SK-N-MC (cell line): Measurements from ENCODE around the gene MAD2L1.

Experiments
- DNase-seq: peaks from one replicate; pipeline ENCODE4 v3.0.0-alpha.2; 2011; ENCODE audit warnings: low read depth, low spot score
- H3K27ac ChIP-seq: fragments of 200-600 bp; sonication (generic); 2 replicates; pipeline ENCODE4 v1.5.1; 2016; ENCODE audit warnings: mixed run types
- H3K36me3 ChIP-seq: fragments of 200-600 bp; sonication (generic); 2 replicates; pipeline ENCODE4 v1.6.1; 2017; ENCODE audit warnings: antibody characterized with exemption, low read length, mixed read lengths; ENCODE audit not compliant: insufficient read depth
- H3K4me3 ChIP-seq: fragments of 200-600 bp; sonication (generic); 2 replicates; pipeline ENCODE4 v1.5.1; 2016
- H3K9ac ChIP-seq: fragments of 200-600 bp; sonication (generic); 2 replicates; pipeline ENCODE4 v1.8.0; 2017; ENCODE audit warnings: mixed run types, mixed read lengths; ENCODE audit not compliant: insufficient read length
- H3K9me3 ChIP-seq: fragments of 200-600 bp; sonication (generic); 2 replicates; pipeline ENCODE4 v1.6.1; 2017; ENCODE audit warnings: low read depth, mild to moderate bottlenecking, antibody characterized with exemption, low read length, moderate library complexity, mixed read lengths
- EZH2 ChIP-seq: fragments of 200-600 bp; sonication (generic); IDR thresholded peaks from one replicate; pipeline ENCODE4 v1.6.1; 2017; ENCODE audit warnings: antibody characterized with exemption
- FOXP2 ChIP-seq: optimal IDR thresholded peaks from 2 replicates; pipeline ENCODE3; 2011; ENCODE audit warnings: mild to moderate bottlenecking, moderate library complexity; ENCODE audit not compliant: insufficient read depth; ENCODE audit errors: extremely low read length, control extremely low read depth
- POLR2AphosphoS5 ChIP-seq: IDR thresholded peaks from 2 replicates; pipeline ENCODE4 v1.6.1; 2012; ENCODE audit warnings: mild to moderate bottlenecking, low read depth, low read length, borderline replicate concordance

MAD2L1 gene

DNA sequence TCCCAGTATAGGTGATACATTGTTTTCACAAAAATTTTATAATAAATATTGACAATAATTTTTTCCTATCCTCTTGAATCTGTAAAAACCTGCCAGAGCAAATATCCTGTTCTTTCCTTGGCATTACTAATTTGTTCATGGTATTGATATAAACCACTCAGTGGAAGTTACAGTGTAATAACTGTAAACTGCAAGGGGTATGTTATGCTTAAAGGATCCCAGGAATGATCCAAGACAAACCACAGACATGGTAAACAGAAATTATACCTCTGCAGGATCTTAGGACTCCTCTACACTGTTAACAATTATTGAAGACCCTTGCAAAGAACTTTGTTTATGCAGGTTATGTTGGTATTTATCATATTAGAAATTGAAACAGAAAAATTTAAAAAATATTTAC lies 17.7 kb upstream of the MAD2L1 start:
- no peaks in the 10 kb centered on the region for H3K36me3 ChIP-seq
- TF ChIP-seq POLR2AphosphoS5, result no peak
- TF ChIP-seq EZH2, result no peak
- TF ChIP-seq FOXP2, result no peak
- no peak overlapping the region for H3K4me3 ChIP-seq
- no peak overlapping the region for H3K9ac ChIP-seq
- H3K9me3 ChIP-seq, result no peaks in the 10 kb centered on the region
- H3K27ac ChIP-seq, result no peak overlapping the region
- DNase-seq, result no peak

DNA sequence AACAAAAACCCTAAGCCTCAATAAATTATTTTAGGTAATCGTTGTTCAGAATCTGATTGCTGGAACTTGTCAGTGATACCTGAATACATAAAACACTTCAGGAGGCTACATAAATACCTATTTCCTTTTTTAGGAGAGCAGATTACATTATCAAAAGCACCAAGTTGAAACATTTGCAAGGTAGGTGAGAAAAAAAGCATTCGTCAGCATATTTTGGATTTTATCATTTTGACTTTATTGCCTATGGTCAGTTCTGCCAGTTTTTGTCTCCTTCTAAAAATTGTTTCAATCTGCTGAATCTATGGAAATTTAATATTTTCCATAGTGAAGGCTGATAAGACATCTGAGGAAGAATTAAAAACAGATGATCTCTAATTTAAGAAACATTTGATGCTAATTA lies 16.5 kb upstream of the MAD2L1 start:
- no peak for TF ChIP-seq EZH2
- no peak for TF ChIP-seq POLR2AphosphoS5
- no peak for TF ChIP-seq FOXP2
- Histone ChIP-seq H3K36me3 (no peaks in the 10 kb centered on the region), H3K9ac (no peak overlapping the region), H3K4me3 (no peak overlapping the region), H3K9me3 (no peaks in the 10 kb centered on the region), H3K27ac (no peak overlapping the region)
- DNase-seq, result no peak

DNA sequence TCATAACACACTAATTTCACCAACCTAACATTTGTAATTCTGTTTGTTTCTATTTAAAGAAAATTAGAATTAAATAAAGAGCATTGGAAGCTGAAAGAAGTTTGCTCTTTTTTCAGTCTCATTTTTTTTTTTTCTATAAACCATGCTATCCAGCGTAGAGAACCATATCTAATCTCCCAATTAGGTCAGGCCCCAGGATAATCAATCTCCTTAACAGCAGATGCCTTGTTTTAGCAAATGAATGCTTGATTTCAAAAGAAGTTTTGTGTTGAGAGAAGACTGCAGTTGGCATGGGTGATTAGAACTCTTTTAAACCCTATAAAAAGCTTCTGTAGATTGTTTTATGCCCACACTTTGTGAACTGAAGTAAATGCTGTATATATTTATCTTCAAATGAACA lies 15.6 kb upstream of the MAD2L1 start:
- no peak overlapping the region for H3K4me3 ChIP-seq

DNA sequence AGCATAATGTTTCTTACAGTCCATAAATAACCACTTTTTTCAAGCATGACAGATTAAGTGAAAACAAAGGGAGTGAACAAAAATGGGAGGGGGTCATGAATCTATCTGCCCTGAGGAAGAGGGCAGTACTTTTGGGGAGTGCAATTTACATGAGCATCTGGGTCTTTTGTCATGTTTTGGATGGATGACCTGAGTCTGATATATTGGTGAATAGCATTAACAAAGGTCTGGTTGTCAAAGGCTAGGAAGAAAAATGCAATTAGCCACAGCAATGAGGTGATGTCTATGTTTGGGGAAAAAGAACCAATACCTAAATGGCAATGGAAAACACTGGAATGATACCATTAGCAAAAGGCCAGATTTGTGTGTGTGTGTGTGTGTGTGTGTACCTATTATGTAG lies 15.1 kb upstream of the MAD2L1 start:
- Histone ChIP-seq H3K27ac (no peak overlapping the region), H3K9ac (no peak overlapping the region), H3K9me3 (no peaks in the 10 kb centered on the region), H3K4me3 (no peak overlapping the region), H3K36me3 (no peaks in the 10 kb centered on the region)
- DNase-seq, result no peak
- no peak for TF ChIP-seq EZH2
- TF ChIP-seq FOXP2, result no peak
- TF ChIP-seq POLR2AphosphoS5, result no peak

More for the DNA sequence above, 15.6 kb upstream of the MAD2L1 start:
- H3K36me3 ChIP-seq, result no peaks in the 10 kb centered on the region
- no peaks in the 10 kb centered on the region for H3K9me3 ChIP-seq
- DNase-seq, result no peak
- no peak overlapping the region for H3K9ac ChIP-seq
- TF ChIP-seq POLR2AphosphoS5, result no peak
- TF ChIP-seq FOXP2, result no peak
- TF ChIP-seq EZH2, result no peak
- H3K27ac ChIP-seq, result no peak overlapping the region

DNA sequence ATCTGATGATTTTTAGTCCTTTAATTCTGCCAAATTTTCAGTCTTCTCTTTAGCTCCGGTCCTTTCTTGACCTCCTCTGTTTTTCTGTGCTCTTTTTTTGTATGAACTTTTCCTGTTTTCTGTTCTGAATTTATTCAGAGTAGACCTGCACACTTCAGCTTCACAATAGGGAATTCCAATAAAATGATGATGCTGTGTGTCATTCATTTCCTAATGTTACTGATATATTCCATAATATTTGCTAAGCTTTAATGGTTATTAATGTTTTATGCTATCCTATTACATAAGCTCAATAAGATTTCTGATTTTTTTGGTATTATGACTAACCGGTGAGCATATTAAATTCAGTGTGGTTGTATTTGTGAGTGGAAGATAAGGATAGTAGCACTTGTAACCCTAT lies 13.9 kb upstream of the MAD2L1 start:
- Histone ChIP-seq H3K9me3 (no peaks in the 10 kb centered on the region), H3K27ac (no peak overlapping the region)

DNA sequence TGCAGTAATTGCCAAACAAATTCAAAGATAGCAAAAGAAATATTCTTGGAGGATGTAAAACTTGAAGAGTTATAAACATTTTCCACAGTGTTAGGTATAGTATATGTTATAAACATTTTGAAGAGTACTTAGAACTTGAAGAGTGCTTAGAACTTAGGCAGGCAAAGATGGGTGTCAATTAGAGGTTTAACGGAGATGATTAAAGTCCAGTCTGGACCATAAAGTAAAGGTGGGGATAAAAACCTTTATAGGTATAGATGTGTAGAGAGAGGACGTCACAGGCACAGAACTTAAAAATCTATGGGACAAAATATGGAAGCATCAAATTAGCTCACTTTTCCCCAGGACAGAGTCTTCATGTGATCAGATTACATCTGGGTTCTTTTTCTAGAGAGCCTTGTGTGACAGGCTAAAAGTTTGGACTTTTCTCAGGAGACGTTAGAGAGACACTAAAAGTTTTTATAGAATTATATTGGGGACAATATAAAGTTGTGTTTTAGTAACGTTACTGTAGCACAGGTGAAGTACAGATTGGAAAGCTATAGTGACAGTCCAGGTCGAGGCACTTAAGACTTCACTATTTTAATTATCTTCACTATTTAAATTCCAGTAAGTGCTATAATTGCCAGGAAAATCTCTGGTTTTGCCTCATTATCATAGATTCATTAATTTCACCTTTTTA lies 13.3 kb upstream of the MAD2L1 start:
- no peaks in the 10 kb centered on the region for H3K9me3 ChIP-seq
- H3K36me3 ChIP-seq, result no peaks in the 10 kb centered on the region
- H3K27ac ChIP-seq, result no peak overlapping the region
- TF ChIP-seq FOXP2, result no peak
- TF ChIP-seq POLR2AphosphoS5, result no peak
- TF ChIP-seq EZH2, result no peak
- no peak overlapping the region for H3K9ac ChIP-seq
- H3K4me3 ChIP-seq, result no peak overlapping the region
- no peak for DNase-seq

More for the DNA sequence above, 13.9 kb upstream of the MAD2L1 start:
- TF ChIP-seq FOXP2 (no peak), EZH2 (no peak), POLR2AphosphoS5 (no peak)
- Histone ChIP-seq H3K4me3 (no peak overlapping the region), H3K9ac (no peak overlapping the region), H3K36me3 (no peaks in the 10 kb centered on the region)
- no peak for DNase-seq

DNA sequence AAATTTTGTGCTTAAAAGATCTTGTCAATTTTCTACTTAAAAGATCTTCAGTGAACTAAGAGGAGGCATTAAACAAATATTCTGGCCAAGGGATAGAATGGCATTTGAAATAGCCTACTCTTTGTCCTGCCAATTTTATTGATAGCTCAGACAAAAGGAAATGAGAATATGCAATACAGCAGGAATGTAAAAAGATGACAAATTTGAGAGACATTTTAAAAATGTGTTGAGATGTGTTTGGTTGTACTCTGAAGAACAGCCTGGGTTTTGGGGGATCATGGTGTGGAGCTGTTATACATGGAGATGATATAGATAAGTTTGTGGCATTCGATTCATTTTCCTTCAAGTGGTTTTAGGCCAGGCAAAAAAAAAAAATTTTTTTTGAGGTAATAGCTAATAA lies 11.6 kb upstream of the MAD2L1 start:
- no peak for TF ChIP-seq EZH2
- no peak for TF ChIP-seq FOXP2
- TF ChIP-seq POLR2AphosphoS5, result no peak
- H3K27ac ChIP-seq, result no peak overlapping the region
- H3K9me3 ChIP-seq, result no peaks in the 10 kb centered on the region
- H3K36me3 ChIP-seq, result no peaks in the 10 kb centered on the region
- no peak for DNase-seq
- no peak overlapping the region for H3K9ac ChIP-seq
- no peak overlapping the region for H3K4me3 ChIP-seq

DNA sequence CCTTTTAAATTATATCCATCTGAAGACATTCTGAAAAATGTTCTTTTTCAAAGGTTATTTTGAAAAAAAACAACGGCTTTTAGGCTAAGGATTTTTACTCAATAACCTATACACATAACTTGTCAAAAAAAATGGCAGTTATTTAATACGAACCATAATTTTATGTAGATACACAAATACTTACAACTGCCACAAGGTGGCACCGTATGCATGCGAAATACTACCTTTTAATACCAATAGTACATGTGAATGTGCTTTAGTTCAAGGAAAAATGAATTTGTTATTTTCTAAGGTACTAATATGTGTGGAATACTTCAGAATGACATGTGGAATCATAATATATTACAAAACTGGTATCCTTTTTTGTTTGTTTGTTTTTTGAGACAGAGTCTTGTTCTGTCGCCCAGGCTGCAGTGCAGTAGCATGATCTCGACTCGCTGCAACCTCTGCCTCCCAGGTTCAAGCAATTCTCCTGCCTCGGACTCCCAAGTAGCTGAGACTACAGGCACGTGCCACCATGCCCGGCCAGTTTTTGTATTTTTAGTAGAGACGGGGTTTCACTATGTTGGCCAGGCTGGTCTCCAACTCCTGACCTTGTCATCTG lies 4.6 kb upstream of the MAD2L1 start:
- Histone ChIP-seq H3K36me3 (no peaks in the 10 kb centered on the region), H3K4me3 (no peak overlapping the region), H3K9me3 (no peaks in the 10 kb centered on the region), H3K27ac (no peak overlapping the region), H3K9ac (no peak overlapping the region)
- DNase-seq, result peak; percentile 69
- no peak for TF ChIP-seq EZH2
- no peak for TF ChIP-seq FOXP2
- TF ChIP-seq POLR2AphosphoS5, result no peak
